SH-SY5Y (cell line): ENCODE data around the gene GORASP1.

ENCODE experiments used
- GATA2 ChIP-seq: IDR thresholded peaks from 2 replicates; pipeline ENCODE4 v1.6.1; 2011; ENCODE audit warnings: mild to moderate bottlenecking, low read depth, low read length
- GATA3 ChIP-seq: IDR thresholded peaks from 2 replicates; pipeline ENCODE4 v1.6.1; 2011; ENCODE audit warnings: low read depth, mild to moderate bottlenecking, low read length, moderate library complexity

The GORASP1 gene

GRCh38 chr3:39146083-39146501, 38.7 kb upstream of the GORASP1 start:
- TF ChIP-seq GATA2: no peak
- TF ChIP-seq GATA3: no peak

- TF ChIP-seq GATA2: no peak
- TF ChIP-seq GATA3: no peak
These were observed 37.4 kb upstream of the GORASP1 start for GRCh38 chr3:39144748-39145380.

- TF ChIP-seq GATA3 (no peak), GATA2 (peak; percentile 80)
These were observed 36.8 kb upstream of the GORASP1 start for GRCh38 chr3:39144095-39144747.

GRCh38 chr3:39143051-39143885, 35.8 kb upstream of the GORASP1 start:
- TF ChIP-seq GATA2 (no peak), GATA3 (no peak)

GRCh38 chr3:39142067-39142466, 34.6 kb upstream of the GORASP1 start:
- TF ChIP-seq GATA3 (no peak), GATA2 (no peak)

- no peak for TF ChIP-seq GATA2
- TF ChIP-seq GATA3: no peak
These were observed 34.0 kb upstream of the GORASP1 start for GRCh38 chr3:39141171-39141995.

- no peak for TF ChIP-seq GATA2
- TF ChIP-seq GATA3: no peak
These were observed 33.0 kb upstream of the GORASP1 start for GRCh38 chr3:39140341-39140971.

- TF ChIP-seq GATA2: no peak
- no peak for TF ChIP-seq GATA3
These were observed 32.0 kb upstream of the GORASP1 start for GRCh38 chr3:39139442-39139841.

- TF ChIP-seq GATA2: no peak
- no peak for TF ChIP-seq GATA3
These were observed 31.5 kb upstream of the GORASP1 start for GRCh38 chr3:39138804-39139415.

- TF ChIP-seq GATA2 (no peak), GATA3 (no peak)
These were observed 30.8 kb upstream of the GORASP1 start for GRCh38 chr3:39137991-39138803.

GRCh38 chr3:39137435-39137936, 30.1 kb upstream of the GORASP1 start:
- no peak for TF ChIP-seq GATA2
- no peak for TF ChIP-seq GATA3
